Measurements from ENCODE around the gene HOXC4. TPM values are rescaled to one million over a fixed set of nuclear protein-coding genes. Genes with fewer than 3 reads are reported as not detected.

Gene HOXC4
- total RNA-seq, 6 experiments from 2014 or later = 0.35 to 0.73 (median 0.38) TPM; not detected in 2

- Mint-ChIP-seq H3K36me3 (ENCODE audit: low read depth) (no peaks in the 10 kb centered on the region), H3K4me1 (ENCODE audit: low read depth) (peaks cover 14% of the 10 kb centered on the region), H3K9me3 (no peaks in the 10 kb centered on the region), H3K4me3 (no peak overlapping the region), H3K27ac (no peak overlapping the region), H3K27me3 (ENCODE audit: insufficient read depth) (peaks cover 63% of the 10 kb centered on the region)
- DNase-seq = no peak
- TF ChIP-seq CTCF (IDR thresholded peaks at IDR 0.05) = no peak
Observed at GRCh38 chr12:54022960-54023884, 30.4 kb upstream of the HOXC4 start.

GRCh38 chr12:54024127-54024526, 29.5 kb upstream of the HOXC4 start:
- Mint-ChIP-seq H3K4me1 (ENCODE audit: low read depth) (peaks cover 14% of the 10 kb centered on the region), H3K27ac (no peak overlapping the region)
- no peak for TF ChIP-seq CTCF (IDR thresholded peaks at IDR 0.05)

GRCh38 chr12:54024581-54025305, 28.9 kb upstream of the HOXC4 start:
- Mint-ChIP-seq H3K36me3 (ENCODE audit: low read depth) (no peaks in the 10 kb centered on the region), H3K4me1 (ENCODE audit: low read depth) (peaks cover 12% of the 10 kb centered on the region), H3K4me3 (no peak overlapping the region), H3K27me3 (ENCODE audit: insufficient read depth) (peaks cover 72% of the 10 kb centered on the region), H3K27ac (no peak overlapping the region), H3K9me3 (no peaks in the 10 kb centered on the region)
- no peak for TF ChIP-seq CTCF (IDR thresholded peaks at IDR 0.05)
- DNase-seq = no peak

More at GRCh38 chr12:54024127-54024526, 29.5 kb upstream of the HOXC4 start:
- Mint-ChIP-seq H3K4me3 (no peak overlapping the region), H3K36me3 (ENCODE audit: low read depth) (no peaks in the 10 kb centered on the region), H3K27me3 (ENCODE audit: insufficient read depth) (peaks cover 69% of the 10 kb centered on the region), H3K9me3 (no peaks in the 10 kb centered on the region)
- no peak for DNase-seq

GRCh38 chr12:54025499-54026405, 27.9 kb upstream of the HOXC4 start:
- H3K4me3 Mint-ChIP-seq = no peak overlapping the region
- H3K4me1 Mint-ChIP-seq (ENCODE audit: low read depth) = peaks cover 8% of the 10 kb centered on the region; the same call in 1 of the 2 replicates
- no peaks in the 10 kb centered on the region for H3K9me3 Mint-ChIP-seq
- no peak overlapping the region for H3K27ac Mint-ChIP-seq
- TF ChIP-seq CTCF (IDR thresholded peaks at IDR 0.05) = no peak
- no peaks in the 10 kb centered on the region for H3K36me3 Mint-ChIP-seq (ENCODE audit: low read depth)
- H3K27me3 Mint-ChIP-seq (ENCODE audit: insufficient read depth) = peaks cover 73% of the 10 kb centered on the region
- DNase-seq = no peak

Measured in HFFc6 (cell line).